Measurements from ENCODE around the gene LARP4.
"Not testable (repeated sequence)": the region's sequence is repeated elsewhere in the genome, so short reads cannot be mapped to it uniquely, and the experiment has no call there.

Gene LARP4

GRCh38 chr12:50401500-50402081, 906 bp downstream of the LARP4 start:
- no peak for DNase-seq (ENCODE audit: low read depth)

- DNase-seq (ENCODE audit: low read depth) = no peak
These were observed 1.7 kb downstream of the LARP4 start for GRCh38 chr12:50402264-50403000.

GRCh38 chr12:50403001-50403440, 2.3 kb downstream of the LARP4 start:
- no peak for DNase-seq (ENCODE audit: low read depth)

- DNase-seq (ENCODE audit: low read depth) = no peak
These were observed 3.6 kb downstream of the LARP4 start for GRCh38 chr12:50404307-50404706.

DNA sequence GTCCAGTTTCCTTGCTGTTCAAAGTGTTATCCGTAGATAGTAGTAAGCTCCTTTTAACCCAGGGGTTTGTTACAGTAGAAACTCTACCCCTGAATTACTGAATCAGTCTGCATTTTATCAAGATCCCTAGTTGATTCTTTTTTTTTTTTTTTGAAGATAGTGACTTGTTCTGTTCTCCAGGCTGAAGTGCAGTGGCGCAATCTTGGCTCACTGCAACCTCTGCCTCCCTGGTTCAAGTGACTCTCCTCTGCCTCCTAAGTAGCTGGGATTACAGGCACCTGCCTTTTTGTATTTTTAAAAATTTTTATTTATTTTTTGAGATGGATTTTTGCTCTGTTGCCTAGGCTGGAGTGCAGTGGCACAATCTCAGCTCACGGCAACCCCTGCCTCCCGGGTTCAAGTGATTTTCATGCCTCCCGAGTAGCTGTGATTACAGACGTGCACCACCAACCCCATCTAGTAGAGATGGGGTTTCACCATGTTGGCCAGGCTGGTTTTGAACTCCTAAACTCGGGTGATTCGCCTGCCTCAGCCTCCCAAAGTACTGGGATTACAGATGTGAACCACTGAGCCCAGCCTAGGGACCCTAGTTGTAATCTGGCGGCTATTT, 10.5 kb downstream of the LARP4 start:
- DNase-seq (ENCODE audit: low read depth) = no peak

- DNase-seq (ENCODE audit: low read depth) = no peak
These were observed 15.3 kb downstream of the LARP4 start for GRCh38 chr12:50415899-50416479.

DNA sequence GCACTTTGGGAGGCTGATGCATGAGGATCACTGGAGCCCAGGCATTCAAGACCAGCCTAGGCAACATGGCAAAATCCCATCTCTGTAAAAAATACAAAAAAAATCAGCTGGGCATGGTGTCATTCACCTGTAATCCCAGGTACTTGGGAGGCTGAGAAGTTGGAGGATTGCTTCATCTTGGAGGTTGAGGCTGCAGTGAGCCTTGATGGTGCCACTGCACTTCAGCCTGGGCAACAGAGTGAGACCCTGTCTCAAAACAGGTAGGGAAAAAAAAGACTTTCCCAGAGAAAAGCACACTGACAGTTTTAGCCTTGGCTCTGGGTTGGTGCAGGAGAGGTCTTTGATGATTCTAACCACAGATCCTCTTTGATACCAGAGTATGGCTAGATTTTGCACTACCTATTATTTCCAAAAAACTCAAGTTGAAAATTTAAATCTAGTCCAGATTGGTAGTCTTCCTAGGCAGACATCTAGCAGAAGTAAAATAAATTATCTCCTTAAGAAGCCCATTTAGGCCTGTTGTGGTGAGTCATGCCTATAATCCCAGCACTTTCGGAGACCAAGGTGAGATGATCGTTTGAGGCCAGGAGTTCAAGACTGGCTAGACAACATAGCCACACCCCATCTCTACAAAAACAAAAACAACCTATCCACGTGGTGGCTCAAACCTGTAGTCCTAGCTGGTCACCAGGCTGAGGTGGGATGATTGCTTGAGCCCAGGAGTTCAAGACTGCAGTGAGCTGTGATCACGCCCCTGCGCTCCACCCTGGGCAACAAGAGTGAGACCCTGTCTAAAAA, 18.6 kb downstream of the LARP4 start:
- DNase-seq (ENCODE audit: low read depth) = no peak

- not testable (repeated sequence) for DNase-seq (ENCODE audit: low read depth)
These were observed 22.2 kb downstream of the LARP4 start for GRCh38 chr12:50422855-50423254.

GRCh38 chr12:50423342-50423741, 22.7 kb downstream of the LARP4 start:
- not testable (repeated sequence) for DNase-seq (ENCODE audit: low read depth)

DNA sequence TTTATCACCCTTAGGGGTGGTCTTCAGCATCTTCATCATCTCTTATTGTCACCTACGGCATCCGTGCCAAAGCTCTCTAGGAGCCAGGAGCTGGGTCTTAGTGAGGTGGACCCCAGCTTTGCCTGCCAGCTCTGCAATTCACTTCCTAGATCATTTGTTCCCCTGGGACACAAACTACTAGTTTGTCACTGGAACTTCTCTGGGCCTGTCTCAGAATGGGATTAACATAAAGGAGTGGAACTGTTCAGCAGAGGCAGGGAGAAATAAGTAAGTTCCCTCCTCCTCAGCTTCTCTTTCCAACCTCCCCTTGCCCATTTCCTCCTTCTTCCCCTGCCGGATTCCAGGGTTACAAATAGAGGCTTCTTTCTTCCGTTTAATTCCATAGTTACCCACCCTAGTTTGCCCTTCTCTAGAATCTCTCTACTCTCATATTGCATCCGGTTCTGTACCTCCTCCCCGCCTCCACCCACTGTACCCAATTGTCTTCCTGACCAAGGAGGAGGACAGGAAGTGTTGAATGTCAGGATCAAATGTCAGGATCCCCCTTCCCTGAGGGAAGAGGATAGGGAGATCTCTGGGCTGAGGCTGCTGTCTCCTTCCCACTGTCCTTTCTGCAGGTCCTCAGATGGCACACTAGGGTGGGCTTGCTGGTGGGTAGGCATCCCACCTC, 25.0 kb downstream of the LARP4 start:
- no peak for DNase-seq (ENCODE audit: low read depth)

DNA sequence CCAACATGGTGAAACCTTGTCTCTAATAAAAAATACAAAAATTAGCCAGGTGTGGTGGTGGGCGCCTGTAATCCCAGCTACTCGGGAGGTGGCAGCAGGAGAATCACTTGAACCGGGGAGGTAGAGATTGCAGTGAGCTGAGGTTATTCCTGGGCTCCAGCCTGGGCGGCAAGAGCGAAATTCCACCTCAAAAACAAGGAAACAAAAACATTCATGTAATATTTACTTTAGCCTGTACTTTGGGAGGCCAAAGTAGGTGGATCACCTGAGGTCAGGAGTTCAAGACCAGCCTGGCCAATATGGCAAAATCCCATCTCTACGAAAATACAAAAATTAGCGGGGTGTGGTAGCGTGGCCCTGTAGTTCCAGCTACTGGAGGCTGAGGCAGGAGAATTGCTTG, 31.0 kb downstream of the LARP4 start:
- not testable (repeated sequence) for DNase-seq (ENCODE audit: low read depth)

DNA sequence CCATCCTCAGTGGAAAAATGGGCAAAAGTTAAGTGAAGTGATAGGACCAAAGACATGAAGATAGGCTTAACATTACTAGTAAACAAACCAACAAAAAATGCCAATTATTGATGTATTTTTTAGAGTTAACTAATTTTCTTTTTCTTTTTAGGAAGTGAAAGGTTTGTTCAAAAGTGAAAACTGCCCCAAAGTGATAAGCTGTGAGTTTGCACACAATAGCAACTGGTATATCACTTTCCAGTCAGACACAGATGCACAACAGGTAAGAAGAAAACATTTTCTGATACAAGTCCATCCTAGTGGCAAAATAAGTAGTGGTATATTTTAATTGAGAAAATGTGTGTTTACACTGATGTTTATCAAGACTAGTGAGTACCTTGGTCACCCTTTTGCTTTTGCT, 39.6 kb downstream of the LARP4 start:
- no peak for DNase-seq (ENCODE audit: low read depth)

- no peak for DNase-seq (ENCODE audit: low read depth)
These were observed 41.1 kb downstream of the LARP4 start for GRCh38 chr12:50441763-50442162.

GRCh38 chr12:50442178-50442908, 41.7 kb downstream of the LARP4 start:
- no peak for DNase-seq (ENCODE audit: low read depth)

GRCh38 chr12:50449671-50450070, 49.0 kb downstream of the LARP4 start:
- not testable (repeated sequence) for DNase-seq (ENCODE audit: low read depth)

GRCh38 chr12:50452795-50453194, 52.1 kb downstream of the LARP4 start:
- DNase-seq (ENCODE audit: low read depth) = no peak

DNA sequence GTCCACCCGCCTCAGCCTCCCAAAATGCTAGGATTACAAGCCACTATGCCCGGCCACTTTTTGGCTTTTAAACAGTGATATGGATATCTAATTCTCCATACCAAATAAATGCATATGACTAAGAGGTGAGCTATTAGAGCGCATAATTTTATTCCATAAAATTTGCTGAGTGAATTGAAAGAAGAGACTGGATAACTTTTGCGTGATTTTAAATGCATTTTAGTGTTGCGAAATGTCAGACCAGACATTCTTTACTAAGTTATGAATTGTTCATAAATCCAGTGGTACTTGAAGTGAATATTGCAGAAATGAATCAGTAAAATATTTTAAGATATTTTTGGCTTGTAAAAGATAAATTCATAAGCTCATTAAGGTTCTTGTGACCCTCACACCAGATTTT, 53.2 kb downstream of the LARP4 start:
- no peak for DNase-seq (ENCODE audit: low read depth)

GRCh38 chr12:50458606-50459005, 57.9 kb downstream of the LARP4 start:
- DNase-seq (ENCODE audit: low read depth) = no peak

DNA sequence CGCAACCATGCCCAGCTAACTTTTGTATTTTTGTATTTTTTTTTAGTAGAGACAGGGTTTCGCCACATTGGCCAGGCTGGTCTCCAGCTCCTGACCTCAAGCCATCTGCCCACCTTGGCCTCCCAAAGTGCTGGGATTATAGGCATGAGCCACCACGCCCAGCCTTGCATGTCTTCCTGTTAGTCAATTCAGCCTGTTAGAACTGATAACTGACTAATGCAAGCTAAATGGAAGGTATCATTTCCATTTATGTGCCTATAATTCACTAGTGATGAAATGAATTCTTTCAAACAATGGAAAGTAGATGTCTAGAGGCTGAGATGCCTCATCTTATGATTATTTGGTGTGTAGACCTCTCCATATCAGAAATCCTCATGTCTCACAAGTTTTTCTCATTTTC, 66.8 kb downstream of the LARP4 start:
- no peak for DNase-seq (ENCODE audit: low read depth)

- no peak for DNase-seq (ENCODE audit: low read depth)
These were observed 76.7 kb downstream of the LARP4 start for GRCh38 chr12:50477241-50477832.

- no peak for DNase-seq (ENCODE audit: low read depth)
These were observed 81.9 kb downstream of the LARP4 start for GRCh38 chr12:50482571-50482970.
